ENCODE data around the gene GRK5. TPM values are rescaled to one million over a fixed set of nuclear protein-coding genes. Genes with fewer than 3 reads are reported as not detected.

GRK5 gene
- total RNA-seq, 1 experiment from 2014 or later, result 2.3 TPM

- H3K27me3 Mint-ChIP-seq (ENCODE audit: low read depth), result no peaks in the 10 kb centered on the region; the same call in 1 of the 2 replicates
- TF ChIP-seq NR3C1 (CRISPR knock-in tag; conservative IDR thresholded peaks at IDR 0.05; ENCODE audit: low read depth) (no peak), EMX1 (CRISPR knock-in tag; IDR thresholded peaks at IDR 0.05) (no peak), PRDM15 (CRISPR knock-in tag; IDR thresholded peaks at IDR 0.05) (no peak), ESRRA (CRISPR knock-in tag; IDR thresholded peaks at IDR 0.05; ENCODE audit: borderline replicate concordance) (no peak), CREM (CRISPR knock-in tag; IDR thresholded peaks at IDR 0.05) (no peak), TEAD1 (CRISPR knock-in tag; IDR thresholded peaks at IDR 0.05) (no peak), SMAD4 (CRISPR knock-in tag; IDR thresholded peaks at IDR 0.05) (no peak), KAT7 (CRISPR knock-in tag; IDR thresholded peaks at IDR 0.05; ENCODE audit: borderline replicate concordance) (no peak), ZSCAN18 (CRISPR knock-in tag; IDR thresholded peaks at IDR 0.05) (no peak), TP53 (CRISPR knock-in tag; IDR thresholded peaks at IDR 0.05) (no peak), CBFB (CRISPR knock-in tag; IDR thresholded peaks at IDR 0.05; ENCODE audit: low read depth) (no peak)
- TF ChIP-seq, protein P1, sequence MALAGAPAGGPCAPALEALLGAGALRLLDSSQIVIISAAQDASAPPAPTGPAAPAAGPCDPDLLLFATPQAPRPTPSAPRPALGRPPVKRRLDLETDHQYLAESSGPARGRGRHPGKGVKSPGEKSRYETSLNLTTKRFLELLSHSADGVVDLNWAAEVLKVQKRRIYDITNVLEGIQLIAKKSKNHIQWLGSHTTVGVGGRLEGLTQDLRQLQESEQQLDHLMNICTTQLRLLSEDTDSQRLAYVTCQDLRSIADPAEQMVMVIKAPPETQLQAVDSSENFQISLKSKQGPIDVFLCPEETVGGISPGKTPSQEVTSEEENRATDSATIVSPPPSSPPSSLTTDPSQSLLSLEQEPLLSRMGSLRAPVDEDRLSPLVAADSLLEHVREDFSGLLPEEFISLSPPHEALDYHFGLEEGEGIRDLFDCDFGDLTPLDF (CRISPR knock-in tag; IDR thresholded peaks at IDR 0.05), result no peak
- TF ChIP-seq, protein P2, sequence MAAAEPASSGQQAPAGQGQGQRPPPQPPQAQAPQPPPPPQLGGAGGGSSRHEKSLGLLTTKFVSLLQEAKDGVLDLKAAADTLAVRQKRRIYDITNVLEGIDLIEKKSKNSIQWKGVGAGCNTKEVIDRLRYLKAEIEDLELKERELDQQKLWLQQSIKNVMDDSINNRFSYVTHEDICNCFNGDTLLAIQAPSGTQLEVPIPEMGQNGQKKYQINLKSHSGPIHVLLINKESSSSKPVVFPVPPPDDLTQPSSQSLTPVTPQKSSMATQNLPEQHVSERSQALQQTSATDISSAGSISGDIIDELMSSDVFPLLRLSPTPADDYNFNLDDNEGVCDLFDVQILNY (CRISPR knock-in tag; IDR thresholded peaks at IDR 0.05), result no peak
- TF ChIP-seq, protein P3, sequence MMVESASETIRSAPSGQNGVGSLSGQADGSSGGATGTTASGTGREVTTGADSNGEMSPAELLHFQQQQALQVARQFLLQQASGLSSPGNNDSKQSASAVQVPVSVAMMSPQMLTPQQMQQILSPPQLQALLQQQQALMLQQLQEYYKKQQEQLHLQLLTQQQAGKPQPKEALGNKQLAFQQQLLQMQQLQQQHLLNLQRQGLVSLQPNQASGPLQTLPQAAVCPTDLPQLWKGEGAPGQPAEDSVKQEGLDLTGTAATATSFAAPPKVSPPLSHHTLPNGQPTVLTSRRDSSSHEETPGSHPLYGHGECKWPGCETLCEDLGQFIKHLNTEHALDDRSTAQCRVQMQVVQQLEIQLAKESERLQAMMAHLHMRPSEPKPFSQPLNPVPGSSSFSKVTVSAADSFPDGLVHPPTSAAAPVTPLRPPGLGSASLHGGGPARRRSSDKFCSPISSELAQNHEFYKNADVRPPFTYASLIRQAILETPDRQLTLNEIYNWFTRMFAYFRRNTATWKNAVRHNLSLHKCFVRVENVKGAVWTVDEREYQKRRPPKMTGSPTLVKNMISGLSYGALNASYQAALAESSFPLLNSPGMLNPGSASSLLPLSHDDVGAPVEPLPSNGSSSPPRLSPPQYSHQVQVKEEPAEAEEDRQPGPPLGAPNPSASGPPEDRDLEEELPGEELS (CRISPR knock-in tag; IDR thresholded peaks at IDR 0.05), result no peak
- no peak for ATAC-seq
- POLR2A ChIA-PET, result no interaction called here
- no peak overlapping the region for H3K27ac Mint-ChIP-seq
- H3K4me1 Mint-ChIP-seq, result no peaks in the 10 kb centered on the region
- no peak for DNase-seq (ENCODE audit: low spot score)
- peaks cover 52% of the 10 kb centered on the region for H3K9me3 Mint-ChIP-seq
- CTCF ChIA-PET, result no interaction called here
- H3K36me3 Mint-ChIP-seq, result peaks cover 29% of the 10 kb centered on the region
- H3K4me3 Mint-ChIP-seq, result no peak overlapping the region
These were observed 146.1 kb downstream of the GRK5 start for GRCh38 chr10:119353421-119353820.

- peaks cover 57% of the 10 kb centered on the region for H3K9me3 Mint-ChIP-seq
- ChIA-PET POLR2A (no interaction called here), CTCF (interaction anchor here (0.9 to 1.0 kb wide), 4 partner anchors 9 to 157 kb away, joined by 3 to 4 read pairs (median 4); no protein-coding TSS in a partner anchor)
- H3K36me3 Mint-ChIP-seq, result peaks cover 25% of the 10 kb centered on the region
- DNase-seq (ENCODE audit: low spot score) (no peak), ATAC-seq (no peak)
- no peak overlapping the region for H3K4me3 Mint-ChIP-seq
- no peak overlapping the region for H3K27ac Mint-ChIP-seq
- H3K27me3 Mint-ChIP-seq (ENCODE audit: low read depth), result no peaks in the 10 kb centered on the region; the same call in 1 of the 2 replicates
- H3K4me1 Mint-ChIP-seq, result no peaks in the 10 kb centered on the region
- TF ChIP-seq, protein P4, sequence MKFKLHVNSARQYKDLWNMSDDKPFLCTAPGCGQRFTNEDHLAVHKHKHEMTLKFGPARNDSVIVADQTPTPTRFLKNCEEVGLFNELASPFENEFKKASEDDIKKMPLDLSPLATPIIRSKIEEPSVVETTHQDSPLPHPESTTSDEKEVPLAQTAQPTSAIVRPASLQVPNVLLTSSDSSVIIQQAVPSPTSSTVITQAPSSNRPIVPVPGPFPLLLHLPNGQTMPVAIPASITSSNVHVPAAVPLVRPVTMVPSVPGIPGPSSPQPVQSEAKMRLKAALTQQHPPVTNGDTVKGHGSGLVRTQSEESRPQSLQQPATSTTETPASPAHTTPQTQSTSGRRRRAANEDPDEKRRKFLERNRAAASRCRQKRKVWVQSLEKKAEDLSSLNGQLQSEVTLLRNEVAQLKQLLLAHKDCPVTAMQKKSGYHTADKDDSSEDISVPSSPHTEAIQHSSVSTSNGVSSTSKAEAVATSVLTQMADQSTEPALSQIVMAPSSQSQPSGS (CRISPR knock-in tag; IDR thresholded peaks at IDR 0.05; ENCODE audit: borderline replicate concordance, low read depth), result no peak
- TF ChIP-seq ZNF121 (CRISPR knock-in tag; IDR thresholded peaks at IDR 0.05), result no peak
- TF ChIP-seq PREB (CRISPR knock-in tag; IDR thresholded peaks at IDR 0.05; ENCODE audit: borderline replicate concordance), result no peak
- TF ChIP-seq ZNF281 (CRISPR knock-in tag; IDR thresholded peaks at IDR 0.05), result no peak
- TF ChIP-seq CREB1 (CRISPR knock-in tag; IDR thresholded peaks at IDR 0.05), result no peak
- TF ChIP-seq SMAD4 (CRISPR knock-in tag; IDR thresholded peaks at IDR 0.05), result no peak
These were observed 148.6 kb downstream of the GRK5 start for GRCh38 chr10:119355930-119356329.
